NCI-H187 treated with DMSO at 0.1 percent for 48 hours (cell line): ENCODE data around the gene ULK4.
"Not testable (repeated sequence)": the region's sequence is repeated elsewhere in the genome, so short reads cannot be mapped to it uniquely, and the experiment has no call there.

Experiments
- DNase-seq: peaks from one replicate; lab custom pipeline; 2025; lab: John Stamatoyannopoulos, UW

Gene ULK4

GRCh38 chr3:41579861-41580260, 382.0 kb downstream of the ULK4 start:
- no peak for DNase-seq

GRCh38 chr3:41578798-41579197, 383.1 kb downstream of the ULK4 start:
- DNase-seq, result no peak

DNA sequence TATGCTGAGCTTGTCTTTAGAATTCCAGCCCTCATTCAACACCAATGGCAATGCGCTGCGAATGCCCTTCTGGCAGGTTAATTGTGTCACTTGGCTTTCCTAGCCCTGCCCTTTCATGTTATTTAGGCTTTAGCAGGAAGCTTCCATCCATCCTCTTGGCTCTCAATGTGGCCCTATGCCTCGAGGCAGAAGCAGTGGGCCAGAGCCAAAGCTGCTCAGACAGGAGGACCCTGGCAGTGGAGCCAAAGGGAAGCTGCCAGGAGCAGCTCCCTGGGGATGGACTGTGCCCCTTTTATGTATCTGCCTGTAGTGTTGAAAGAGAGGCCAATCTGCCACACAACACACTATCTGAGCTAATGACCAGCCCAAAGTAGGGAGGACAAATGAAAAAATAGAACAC, 386.2 kb downstream of the ULK4 start:
- DNase-seq, result no peak

DNA sequence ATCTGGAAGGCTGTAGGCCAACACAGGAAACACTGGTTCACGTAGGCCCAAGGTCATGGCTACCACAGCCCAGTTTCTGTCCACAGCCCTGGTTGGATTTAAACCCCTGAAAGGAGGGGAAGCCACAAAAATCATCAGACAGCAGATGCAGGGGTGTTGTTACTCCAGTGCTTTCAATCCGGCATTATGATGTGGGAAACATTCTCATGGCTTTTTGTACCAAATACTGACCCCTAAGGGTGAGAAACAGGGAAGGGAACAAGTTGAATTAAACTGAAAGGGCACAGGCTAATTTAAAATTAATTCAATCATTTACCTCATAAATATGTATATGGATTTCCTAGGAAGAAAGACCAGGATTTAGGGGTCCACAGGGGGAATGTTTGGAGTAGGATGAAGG, 387.0 kb downstream of the ULK4 start:
- no peak for DNase-seq

DNA sequence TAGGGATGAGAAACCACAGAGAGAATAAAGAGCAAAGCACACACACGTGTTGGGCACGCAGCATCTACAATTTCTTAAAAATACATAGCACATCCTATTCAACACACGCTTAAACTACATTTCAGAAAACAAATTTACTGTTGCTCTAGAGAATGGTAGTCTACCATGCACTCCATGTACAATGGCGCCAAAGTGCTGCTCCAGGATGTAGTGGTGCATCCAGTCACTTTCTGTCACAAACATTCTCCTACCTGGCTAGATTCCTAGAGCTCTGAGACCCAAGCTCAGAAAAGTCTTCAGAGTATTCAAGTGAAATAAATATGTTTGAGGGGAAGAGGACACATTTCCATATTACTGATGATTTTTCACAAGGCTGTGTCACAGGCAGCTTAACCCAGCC, 388.3 kb downstream of the ULK4 start:
- no peak for DNase-seq

GRCh38 chr3:41572092-41572491, 389.8 kb downstream of the ULK4 start:
- DNase-seq, result no peak

GRCh38 chr3:41569632-41570305, 392.1 kb downstream of the ULK4 start:
- no peak for DNase-seq

- DNase-seq, result no peak
Measured at GRCh38 chr3:41565948-41566514, 395.9 kb downstream of the ULK4 start.

GRCh38 chr3:41565003-41565402, 396.9 kb downstream of the ULK4 start:
- no peak for DNase-seq

DNA sequence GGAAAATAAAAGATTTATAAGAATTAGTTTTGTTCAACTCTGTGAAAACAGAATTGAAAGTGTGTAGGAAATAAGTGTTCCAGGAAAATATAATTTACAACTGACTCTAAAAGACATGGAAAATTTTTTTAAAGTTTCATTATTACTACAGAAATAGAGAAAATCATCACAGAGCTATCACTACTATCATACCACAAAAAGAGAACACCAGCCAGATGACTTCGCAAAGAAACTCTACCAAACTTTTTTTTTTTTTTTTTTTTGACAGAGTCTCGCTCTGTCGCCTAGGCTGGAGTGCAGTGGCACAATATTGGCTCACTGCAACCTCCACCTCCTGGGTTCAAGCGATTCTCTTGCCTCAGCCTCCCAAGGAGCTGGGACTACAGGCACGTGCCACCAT, 405.7 kb downstream of the ULK4 start:
- DNase-seq, result not testable (repeated sequence)

GRCh38 chr3:41532976-41533375, 428.9 kb downstream of the ULK4 start:
- no peak for DNase-seq

DNA sequence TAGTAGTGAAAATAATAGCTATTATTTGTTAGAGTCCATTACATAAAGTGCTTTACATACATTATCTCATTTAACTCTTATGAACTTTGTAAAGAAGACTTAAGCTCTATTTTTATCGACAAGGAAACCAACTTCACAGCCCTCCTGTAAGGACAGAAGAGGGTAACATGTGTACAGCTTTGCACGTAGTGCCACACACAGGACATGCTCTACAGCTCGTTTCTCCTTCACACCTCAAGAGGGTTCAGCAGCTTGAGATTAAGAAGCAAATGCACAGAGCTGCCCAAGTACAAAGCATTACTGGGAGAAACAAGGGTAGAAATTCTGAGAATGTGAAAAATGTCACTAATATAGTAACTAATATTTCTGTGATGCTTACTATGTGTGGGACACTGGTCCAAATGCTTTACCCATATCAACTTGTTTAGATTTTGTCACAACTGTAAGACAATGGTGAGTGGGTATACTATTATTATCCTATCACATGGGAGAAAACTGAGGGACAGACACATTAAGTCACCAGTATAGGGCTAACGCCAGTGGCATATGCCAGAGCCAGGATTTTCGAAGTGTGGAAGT, 434.8 kb downstream of the ULK4 start:
- DNase-seq, result no peak

- DNase-seq, result no peak
Measured at GRCh38 chr3:41525303-41526064, 436.4 kb downstream of the ULK4 start.

GRCh38 chr3:41523897-41524296, 438.0 kb downstream of the ULK4 start:
- no peak for DNase-seq

- no peak for DNase-seq
Measured at GRCh38 chr3:41522612-41523011, 439.3 kb downstream of the ULK4 start.

- no peak for DNase-seq
Measured at GRCh38 chr3:41521010-41521655, 440.8 kb downstream of the ULK4 start.

DNA sequence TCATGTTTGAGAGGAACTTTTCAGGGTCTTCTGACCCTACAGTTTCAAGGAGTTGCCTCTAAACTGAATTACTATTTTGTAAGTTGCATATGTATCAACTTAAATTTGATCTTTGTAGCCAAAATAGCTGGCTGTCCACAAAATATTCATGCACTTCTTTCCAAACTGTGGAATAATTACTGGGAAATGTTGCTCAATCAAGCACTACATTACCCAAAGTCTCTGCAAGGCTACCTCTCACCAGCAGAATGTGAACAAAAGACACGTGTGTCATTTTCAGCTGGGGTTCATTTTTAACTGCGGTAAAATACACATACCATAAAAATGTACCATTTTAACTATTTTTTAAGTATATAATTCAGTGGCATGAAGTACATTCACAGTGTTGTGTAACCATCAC, 442.2 kb downstream of the ULK4 start:
- no peak for DNase-seq

DNA sequence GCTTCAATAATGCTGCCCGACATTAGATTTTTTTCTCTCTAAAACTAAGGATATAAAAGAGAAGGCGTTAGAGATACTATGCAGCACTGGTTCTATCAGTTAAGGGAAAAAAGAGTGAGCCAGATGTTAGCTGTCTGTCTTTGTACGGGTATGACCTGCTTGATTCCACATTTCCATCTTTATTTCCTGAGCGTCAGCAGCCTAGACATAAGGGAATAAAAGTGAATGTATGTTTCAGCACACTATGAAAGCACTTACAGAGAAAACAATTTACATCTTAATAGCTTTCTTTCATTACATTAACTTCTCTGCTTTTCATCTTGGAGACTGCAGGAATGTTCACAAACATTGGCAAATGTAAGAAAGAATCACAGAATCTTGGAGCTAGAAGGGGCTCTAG, 443.3 kb downstream of the ULK4 start:
- DNase-seq, result no peak

DNA sequence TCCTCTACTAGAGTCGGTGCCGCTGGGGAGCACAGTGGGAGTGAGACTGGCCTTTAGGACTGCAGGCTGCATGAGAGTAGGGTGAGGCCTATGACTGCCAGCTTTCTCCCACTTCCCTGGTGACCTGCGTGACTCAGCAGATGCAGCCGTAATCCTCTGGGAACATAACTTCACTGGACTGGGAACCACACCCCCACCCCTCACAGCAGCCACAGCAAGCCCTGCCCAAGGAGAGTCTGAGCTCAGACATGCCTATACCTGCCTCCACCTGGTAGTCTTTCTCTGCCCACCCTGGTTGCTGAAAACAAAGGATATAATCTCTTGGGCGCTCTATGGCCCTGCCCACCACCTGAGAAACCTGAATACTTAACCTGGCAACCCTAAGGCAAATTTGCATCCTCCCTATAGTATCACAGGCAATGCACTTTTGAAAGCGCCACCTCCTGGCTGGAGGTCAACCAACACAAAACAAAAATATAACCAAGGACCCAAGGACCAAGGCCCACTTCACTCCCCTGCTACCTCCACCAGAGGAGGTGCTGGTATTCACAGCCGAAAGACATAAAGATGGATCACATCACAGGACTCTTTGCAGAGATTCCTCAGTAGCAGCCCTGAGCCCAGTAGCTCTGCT, 453.7 kb downstream of the ULK4 start:
- DNase-seq, result no peak

- DNase-seq, result no peak
Measured at GRCh38 chr3:41507336-41508062, 454.4 kb downstream of the ULK4 start.

DNA sequence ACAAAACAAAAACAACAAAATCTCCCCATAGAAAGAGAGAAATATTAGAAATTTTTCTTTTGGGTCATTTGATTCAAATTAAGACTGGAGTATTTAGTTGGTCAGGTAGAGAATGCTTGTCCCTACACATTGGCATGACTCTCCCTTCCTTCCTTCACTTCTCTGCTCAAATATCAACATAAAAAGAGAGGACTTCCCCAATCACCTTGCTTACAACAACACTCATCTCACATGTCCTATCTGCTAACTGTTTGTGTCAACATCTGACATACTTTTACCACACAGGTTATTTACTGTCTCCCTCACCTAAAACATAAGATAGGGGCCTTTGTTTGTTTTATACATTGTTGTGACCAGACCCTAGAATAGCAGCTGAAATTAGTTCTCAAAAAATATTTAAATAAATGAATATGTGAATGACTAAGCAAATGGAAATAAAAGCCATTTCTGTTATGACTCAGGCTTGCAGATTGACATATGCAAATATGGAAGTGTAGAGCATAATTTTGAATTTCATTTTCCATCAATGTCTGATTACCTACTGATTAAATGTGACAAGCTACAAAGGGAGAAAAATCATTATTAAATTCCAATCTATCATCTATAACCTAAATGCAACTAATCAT, 457.8 kb downstream of the ULK4 start:
- no peak for DNase-seq
